Renal pelvis (tissue), 12 donors: Measurements from ENCODE around the gene OR14I1. TPM values are rescaled to one million over a fixed set of nuclear protein-coding genes. Genes with fewer than 3 reads are reported as not detected.

Experiments used
- DNase-seq: peaks from one replicate; pipeline ENCODE4 v3.0.0-alpha.2; 2013
- long read RNA-seq, 16 experiments: transcript quantifications; one replicate each; lab custom pipeline, GENCODE V29; 2026
- polyA plus RNA-seq, 3 donors: library from polyadenylated mRNA; unstranded; fragments of 120-200 nt; gene quantifications; one replicate each; pipeline ENCODE4 v1.2.1, GENCODE V29; 2013; ENCODE audit not compliant: insufficient read length in 3 of 3

OR14I1 gene
- not detected for polyA plus RNA-seq
- long read RNA-seq, donor 1, result 0 reads
- long read RNA-seq, donor 2, result 0 reads
- long read RNA-seq, donor 3, result 0 reads
- long read RNA-seq, donor 4, result 0 reads
- long read RNA-seq, donor 5, result 0 reads
- long read RNA-seq, donor 6, result 0 reads
- long read RNA-seq, donor 7, result 0 reads
- long read RNA-seq, donor 8, result 0 reads
- long read RNA-seq, donor 9, result 0 reads
- long read RNA-seq, donor 10, result 0 reads
- long read RNA-seq, donor 11, result 0 reads
- long read RNA-seq, donor 12, result 0 reads
- long read RNA-seq, donor 13, result 0 reads
- long read RNA-seq, donor 14, result 0 reads
- long read RNA-seq, donor 15, result 0 reads
- long read RNA-seq, donor 16, result 0 reads

DNA sequence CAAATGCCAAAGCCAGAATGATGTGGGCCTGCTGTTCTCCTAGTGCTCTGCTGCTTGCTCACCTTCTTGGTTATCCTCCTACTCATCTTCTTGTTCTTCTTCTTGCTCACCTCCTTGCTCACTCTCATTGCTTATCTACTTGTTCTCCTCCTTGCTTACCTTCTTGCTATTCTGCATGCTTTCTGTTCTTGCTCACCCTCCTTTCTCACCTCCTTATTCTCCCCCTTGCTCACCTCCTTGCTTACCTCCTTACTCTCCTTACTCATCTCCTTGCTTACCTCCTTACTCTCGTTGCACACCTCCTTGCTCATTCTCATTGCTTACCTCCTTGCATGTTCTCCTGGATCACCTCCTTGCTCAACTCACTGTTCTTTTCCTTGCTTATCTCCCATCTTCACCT lies at the start of gene OR14I1:
TSS of gene OR14I1 (minus strand) at position 53 of the 400 bp plus-strand sequence.
- no peak for DNase-seq

GRCh38 chr1:248751635-248752034 lies 49.1 kb upstream of the OR14I1 start:
- DNase-seq, result no peak

GRCh38 chr1:248751142-248751541 lies 48.6 kb upstream of the OR14I1 start:
- DNase-seq, result no peak

GRCh38 chr1:248750496-248750895 lies 47.9 kb upstream of the OR14I1 start:
- DNase-seq, result peak; percentile 17

- DNase-seq, result no peak
Observed at GRCh38 chr1:248748211-248748610, 45.6 kb upstream of the OR14I1 start.

GRCh38 chr1:248740876-248741275 lies 38.3 kb upstream of the OR14I1 start:
- DNase-seq, result no peak

DNA sequence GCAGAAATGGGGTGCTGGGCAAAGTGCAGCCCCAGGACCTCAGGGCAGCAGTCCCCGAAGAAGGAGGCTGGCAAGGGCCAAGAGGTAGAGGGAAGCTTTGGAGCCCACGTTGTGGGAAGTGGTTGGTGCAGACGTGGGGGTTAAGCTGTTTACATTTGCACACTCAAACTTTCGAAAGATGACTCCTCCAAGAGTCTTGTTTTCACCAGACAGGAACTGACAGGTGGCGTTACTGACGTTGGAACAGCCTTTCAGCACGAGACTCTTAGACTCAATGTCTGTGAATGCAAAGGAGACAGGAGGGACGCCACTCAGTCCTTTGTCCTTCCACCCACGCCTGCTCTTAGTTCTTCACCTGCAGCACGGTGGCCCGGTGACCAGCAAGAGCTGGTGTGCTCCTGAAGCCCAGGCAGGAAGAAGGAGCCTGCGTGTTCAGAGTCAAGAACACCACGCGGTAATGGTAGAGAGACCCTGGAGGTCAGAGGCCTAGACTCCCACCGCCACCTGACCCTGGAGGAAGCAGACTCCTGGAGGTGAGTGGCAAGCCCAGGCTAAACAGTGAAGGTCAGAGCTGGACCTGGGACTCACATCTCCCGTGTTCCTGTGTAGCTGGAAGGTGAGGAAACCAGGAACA lies 37.1 kb upstream of the OR14I1 start:
- DNase-seq, result no peak

- DNase-seq, result no peak
Observed at GRCh38 chr1:248737457-248737856, 34.9 kb upstream of the OR14I1 start.

DNA sequence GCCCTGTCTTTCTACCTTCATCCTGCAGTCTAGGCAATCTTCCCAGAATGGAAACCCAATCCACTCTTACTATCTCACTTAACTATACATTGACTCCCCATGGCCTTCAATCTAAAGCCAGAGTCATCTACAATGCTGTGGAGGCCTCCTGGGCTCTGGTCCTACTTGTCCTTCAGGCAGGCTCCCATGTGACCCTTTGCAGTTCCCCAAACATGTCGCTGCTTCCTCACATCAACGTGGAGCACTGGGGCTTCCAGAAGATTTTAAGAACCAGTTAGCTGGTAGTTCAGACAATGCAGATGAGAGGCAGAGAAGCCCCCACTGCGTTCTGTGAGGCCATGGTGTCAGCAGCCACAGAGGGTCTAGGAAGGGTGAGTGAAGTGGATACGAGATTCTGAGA lies 34.4 kb upstream of the OR14I1 start:
- DNase-seq, result no peak

GRCh38 chr1:248733566-248733965 lies 31.0 kb upstream of the OR14I1 start:
- DNase-seq, result no peak

- DNase-seq, result no peak
Observed at GRCh38 chr1:248730507-248731335, 28.2 kb upstream of the OR14I1 start.

DNA sequence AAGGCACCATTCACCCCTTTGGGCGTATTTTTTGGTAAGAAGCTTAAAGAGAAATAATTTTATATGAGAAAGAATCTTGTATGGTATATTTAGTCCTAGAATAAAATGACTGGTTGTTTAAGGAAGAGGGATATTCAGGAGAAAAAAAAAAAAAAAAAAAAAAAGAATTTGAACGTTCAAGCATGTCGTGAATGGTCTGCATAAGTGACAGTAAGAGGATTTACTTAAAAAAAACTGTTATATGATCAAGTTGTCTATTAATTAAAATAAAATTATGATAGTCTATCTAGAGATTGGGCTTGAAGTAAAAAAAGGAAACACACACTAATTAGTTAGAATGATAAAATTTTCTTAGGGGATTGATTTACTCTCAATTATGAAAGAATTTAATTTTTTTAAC lies 11.7 kb upstream of the OR14I1 start:
- DNase-seq, result no peak

DNA sequence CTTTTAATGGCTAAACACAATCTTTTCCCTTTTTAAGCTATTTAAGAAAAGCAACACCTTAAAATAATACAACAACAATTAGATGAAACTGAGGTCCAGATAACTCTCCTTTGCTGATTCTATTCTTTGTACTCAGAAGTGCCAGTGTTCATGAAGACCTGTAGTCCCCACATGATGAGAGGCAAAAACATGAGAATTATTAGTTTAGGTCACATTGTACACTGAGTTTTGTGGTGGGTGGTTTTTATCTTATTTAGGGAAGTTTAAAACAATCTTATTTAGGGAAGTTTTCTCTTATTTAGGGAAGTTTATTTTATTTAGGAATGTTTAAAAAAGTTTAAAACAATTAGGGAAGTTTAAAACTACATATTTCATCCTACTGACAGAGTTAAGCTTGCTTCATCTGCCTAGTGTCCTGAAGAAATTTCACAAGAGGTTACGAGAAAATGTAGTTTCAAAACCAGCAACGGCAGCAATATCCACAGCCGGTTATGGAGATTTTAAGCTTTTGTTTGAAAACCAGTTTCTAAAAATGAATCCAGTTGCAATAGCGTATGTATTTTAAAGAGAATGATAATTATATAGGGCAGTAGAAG lies 7.8 kb upstream of the OR14I1 start:
- no peak for DNase-seq

GRCh38 chr1:248704606-248705005 lies 2.0 kb upstream of the OR14I1 start:
- no peak for DNase-seq

- no peak for DNase-seq
Observed at GRCh38 chr1:248703674-248704073, 1.1 kb upstream of the OR14I1 start.

DNA sequence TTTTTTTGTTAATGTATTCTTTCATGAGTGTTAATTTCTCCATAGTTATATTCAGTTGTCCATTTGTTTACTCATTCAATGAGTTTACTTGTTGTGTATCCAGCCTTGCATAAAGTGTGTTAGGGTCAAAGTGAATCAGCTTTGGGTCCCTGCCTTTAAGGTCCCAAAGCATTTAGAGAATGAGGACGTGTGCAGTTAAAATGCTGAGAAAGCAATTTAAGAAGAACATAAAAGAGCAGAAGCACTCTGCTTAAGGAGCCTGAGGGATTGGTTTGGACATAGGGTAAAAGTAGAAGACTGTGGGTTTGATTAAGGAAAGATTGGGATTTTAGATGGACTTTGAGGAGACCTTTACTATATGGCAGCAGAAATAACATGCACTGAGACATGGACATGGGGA lies 3.5 kb downstream of the OR14I1 start:
- DNase-seq, result no peak

DNA sequence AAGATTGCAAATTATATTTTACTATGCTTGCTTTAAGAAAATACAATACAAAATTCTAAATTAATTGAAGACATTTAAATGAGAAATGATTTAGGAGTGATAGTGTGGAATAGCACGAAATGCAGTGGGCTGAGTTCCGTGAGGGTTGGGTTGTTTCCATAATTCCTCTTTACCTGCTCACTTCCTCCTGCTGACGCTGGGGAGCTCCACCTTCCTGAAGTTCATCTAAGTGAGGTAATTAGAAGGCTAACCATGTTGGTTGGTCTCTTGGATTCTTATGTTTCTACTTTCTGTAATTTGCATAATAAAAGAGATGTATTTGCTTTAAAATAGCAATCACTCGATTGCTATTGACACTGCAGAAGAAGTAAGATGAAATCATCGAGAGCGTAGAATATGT lies 4.7 kb downstream of the OR14I1 start:
- DNase-seq, result no peak

- no peak for DNase-seq
Observed at GRCh38 chr1:248696774-248697173, 5.8 kb downstream of the OR14I1 start.

DNA sequence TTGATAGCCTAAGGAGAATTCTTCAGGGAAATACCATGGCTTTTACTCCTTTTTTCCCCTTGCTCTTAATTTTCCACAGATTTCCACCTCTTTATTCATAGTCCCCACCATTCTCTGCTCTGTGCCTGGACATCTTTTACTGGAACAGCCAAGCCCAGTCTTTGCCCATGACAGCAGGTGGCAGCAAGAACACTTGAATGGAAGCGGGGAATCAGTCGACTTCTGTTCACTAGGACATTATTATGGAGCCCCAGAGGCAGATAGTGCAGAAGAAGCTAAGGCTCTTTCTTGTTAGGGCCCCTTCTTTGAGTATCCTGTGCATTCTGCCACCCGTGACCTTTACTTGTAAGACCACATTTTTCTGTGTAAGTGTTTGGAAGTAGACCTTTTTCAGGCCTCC lies 6.3 kb downstream of the OR14I1 start:
- no peak for DNase-seq

DNA sequence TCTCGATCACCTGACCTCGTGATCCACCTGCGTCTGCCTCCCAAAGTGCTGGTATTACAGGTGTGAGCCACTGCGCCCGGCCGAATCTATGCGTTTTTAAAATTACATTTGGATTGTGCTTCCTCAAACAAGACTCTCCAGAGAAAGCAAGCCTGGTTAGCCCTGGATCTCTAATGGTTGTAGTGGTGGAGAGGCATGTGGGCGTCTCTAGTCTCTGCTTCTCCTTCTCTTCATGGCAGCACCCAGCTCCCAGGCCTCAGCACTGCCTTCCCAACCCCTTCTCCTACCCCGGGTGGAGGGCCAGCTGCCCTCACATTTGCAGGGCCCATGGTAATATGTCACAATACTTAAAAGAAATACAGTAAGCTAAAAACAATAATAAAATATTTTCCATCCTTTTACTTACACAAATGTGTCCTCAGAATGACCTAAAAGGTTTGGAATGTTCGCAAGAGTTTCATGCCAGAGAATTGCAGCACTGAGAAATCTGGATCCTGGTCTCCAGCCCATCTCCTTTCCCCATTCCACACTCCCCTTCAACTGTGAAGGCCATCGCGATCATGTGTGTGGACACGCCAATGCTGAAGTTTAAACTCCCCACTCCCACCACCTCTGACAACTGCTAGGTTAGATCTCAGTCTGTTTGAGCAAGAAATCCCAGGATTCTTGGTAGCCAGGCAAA lies 7.0 kb downstream of the OR14I1 start:
- no peak for DNase-seq

GRCh38 chr1:248691567-248692155 lies 10.9 kb downstream of the OR14I1 start:
- DNase-seq, result no peak
